Progenitor cell of endocrine pancreas (in vitro differentiated cells): ENCODE results near the gene AMY2B. TPM values are rescaled to one million over a fixed set of nuclear protein-coding genes. Genes with fewer than 3 reads are reported as not detected.

Experiments used
- DNase-seq: peaks from one replicate; pipeline ENCODE4 v3.0.0; 2021; ENCODE audit warnings: low spot score; ENCODE audit not compliant: unreplicated experiment
- H3K27ac Mint-ChIP-seq: 2 replicates; pipeline ENCODE4 v1.8.0; 2021; ENCODE audit warnings: mild to moderate bottlenecking, moderate library complexity, mixed read lengths
- H3K27me3 Mint-ChIP-seq: 2 replicates; pipeline ENCODE4 v1.8.0; 2021; ENCODE audit warnings: mixed read lengths
- H3K36me3 Mint-ChIP-seq: 2 replicates; pipeline ENCODE4 v1.8.0; 2022; ENCODE audit warnings: mixed read lengths; ENCODE audit not compliant: insufficient read depth
- H3K4me1 Mint-ChIP-seq: 2 replicates; pipeline ENCODE4 v1.8.0; 2021; ENCODE audit warnings: low read depth, mixed read lengths
- H3K4me3 Mint-ChIP-seq: 2 replicates; pipeline ENCODE4 v1.8.0; 2021; ENCODE audit warnings: low read depth, mild to moderate bottlenecking, moderate library complexity, mixed read lengths
- H3K9me3 Mint-ChIP-seq: 2 replicates; pipeline ENCODE4 v1.8.0; 2021; ENCODE audit warnings: low read depth, mixed read lengths
- total RNA-seq: library from RNA; stranded (reverse); gene quantifications from 2 replicates; pipeline ENCODE4 v1.2.1, GENCODE V29; 2021
- TF ChIP-seq, protein P1 (sequence below): fragments of 200-600 bp; sonication (generic); IDR thresholded peaks from one replicate; pipeline ENCODE4 v1.5.0; 2021; ENCODE audit warnings: antibody characterized with exemption, mild to moderate bottlenecking; ENCODE audit not compliant: unreplicated experiment

The AMY2B gene
- total RNA-seq, 1 donor from 2014 or later, result 5.2 TPM

- Mint-ChIP-seq H3K9me3 (no peaks in the 10 kb centered on the region), H3K4me1 (peaks cover 14% of the 10 kb centered on the region), H3K36me3 (peaks cover 19% of the 10 kb centered on the region), H3K27ac (no peak overlapping the region), H3K27me3 (no peaks in the 10 kb centered on the region), H3K4me3 (no peak overlapping the region)
- TF ChIP-seq, protein P1, sequence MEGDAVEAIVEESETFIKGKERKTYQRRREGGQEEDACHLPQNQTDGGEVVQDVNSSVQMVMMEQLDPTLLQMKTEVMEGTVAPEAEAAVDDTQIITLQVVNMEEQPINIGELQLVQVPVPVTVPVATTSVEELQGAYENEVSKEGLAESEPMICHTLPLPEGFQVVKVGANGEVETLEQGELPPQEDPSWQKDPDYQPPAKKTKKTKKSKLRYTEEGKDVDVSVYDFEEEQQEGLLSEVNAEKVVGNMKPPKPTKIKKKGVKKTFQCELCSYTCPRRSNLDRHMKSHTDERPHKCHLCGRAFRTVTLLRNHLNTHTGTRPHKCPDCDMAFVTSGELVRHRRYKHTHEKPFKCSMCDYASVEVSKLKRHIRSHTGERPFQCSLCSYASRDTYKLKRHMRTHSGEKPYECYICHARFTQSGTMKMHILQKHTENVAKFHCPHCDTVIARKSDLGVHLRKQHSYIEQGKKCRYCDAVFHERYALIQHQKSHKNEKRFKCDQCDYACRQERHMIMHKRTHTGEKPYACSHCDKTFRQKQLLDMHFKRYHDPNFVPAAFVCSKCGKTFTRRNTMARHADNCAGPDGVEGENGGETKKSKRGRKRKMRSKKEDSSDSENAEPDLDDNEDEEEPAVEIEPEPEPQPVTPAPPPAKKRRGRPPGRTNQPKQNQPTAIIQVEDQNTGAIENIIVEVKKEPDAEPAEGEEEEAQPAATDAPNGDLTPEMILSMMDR, result no peak
- DNase-seq, result no peak
These were observed 41.6 kb upstream of the AMY2B start for GRCh38 chr1:103529746-103530145.

DNA sequence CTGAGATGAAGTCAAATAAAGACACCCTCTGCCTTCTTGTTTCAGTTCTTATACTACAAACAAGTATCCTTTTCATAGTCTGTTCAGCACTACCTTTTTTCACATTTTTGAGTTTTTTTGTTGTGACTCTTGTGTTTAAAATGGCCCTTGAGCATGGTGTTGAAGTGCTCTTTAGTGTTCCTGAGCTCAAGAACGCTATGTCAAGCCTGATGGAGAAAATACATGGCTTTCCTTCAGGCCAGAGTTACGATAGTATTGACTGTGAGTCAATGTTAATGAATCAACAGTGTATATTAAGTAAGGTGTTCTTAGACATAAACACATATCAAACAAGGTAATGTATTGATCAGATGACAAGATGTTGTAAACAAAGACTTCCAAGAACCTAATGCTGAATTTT, 33.2 kb upstream of the AMY2B start:
- Mint-ChIP-seq H3K27me3 (no peaks in the 10 kb centered on the region), H3K27ac (no peak overlapping the region), H3K4me1 (peaks cover 2% of the 10 kb centered on the region), H3K9me3 (no peaks in the 10 kb centered on the region), H3K36me3 (peaks cover 16% of the 10 kb centered on the region), H3K4me3 (no peak overlapping the region)
- no peak for DNase-seq
- TF ChIP-seq, protein P1, result no peak

DNA sequence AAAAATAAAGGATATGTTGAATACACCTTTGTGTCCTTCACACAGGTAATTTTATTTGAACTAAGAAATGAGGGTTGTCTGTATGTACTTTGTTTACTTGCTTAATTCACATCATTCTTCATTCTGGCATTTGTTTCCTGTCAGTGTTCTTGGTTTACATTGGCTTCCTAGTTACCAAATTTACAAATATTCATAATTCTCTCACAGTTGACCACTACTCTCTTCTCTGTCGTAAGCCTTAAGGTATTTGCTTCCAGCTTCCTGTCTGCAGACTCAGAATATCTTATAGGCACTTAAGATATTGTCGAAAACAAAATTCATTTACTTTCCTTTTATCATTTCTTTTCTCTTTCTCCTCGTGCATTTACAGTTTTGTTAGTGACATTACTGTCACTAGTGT, 30.0 kb upstream of the AMY2B start:
- Mint-ChIP-seq H3K4me1 (no peaks in the 10 kb centered on the region), H3K27ac (no peak overlapping the region), H3K9me3 (no peaks in the 10 kb centered on the region), H3K4me3 (no peak overlapping the region), H3K27me3 (no peaks in the 10 kb centered on the region), H3K36me3 (peaks cover 15% of the 10 kb centered on the region)
- TF ChIP-seq, protein P1, result no peak
- no peak for DNase-seq

GRCh38 chr1:103546496-103546895, 24.9 kb upstream of the AMY2B start:
- Mint-ChIP-seq H3K9me3 (peaks cover 4% of the 10 kb centered on the region), H3K4me3 (no peak overlapping the region), H3K4me1 (no peaks in the 10 kb centered on the region), H3K27ac (no peak overlapping the region), H3K36me3 (peaks cover 32% of the 10 kb centered on the region), H3K27me3 (no peaks in the 10 kb centered on the region)
- TF ChIP-seq, protein P1, result no peak
- DNase-seq, result no peak

DNA sequence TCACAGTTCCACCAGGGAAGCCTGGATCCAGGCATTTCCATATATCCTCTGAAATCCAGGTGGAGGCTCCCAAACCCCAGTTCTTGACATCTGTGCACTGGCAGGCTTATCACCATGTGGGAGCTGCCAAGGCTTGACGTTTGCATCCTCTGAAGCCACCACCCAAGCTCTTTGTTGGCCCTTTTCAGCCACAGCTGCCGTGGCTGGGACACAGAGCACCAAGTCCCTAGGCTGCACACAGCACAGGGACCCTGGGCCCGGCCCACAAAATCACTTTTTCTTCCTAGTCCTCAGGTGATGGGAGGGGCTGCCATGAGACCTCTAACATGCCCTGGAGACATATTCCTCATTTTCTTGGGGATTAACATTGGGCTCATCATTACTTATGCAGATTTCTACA, 23.5 kb upstream of the AMY2B start:
- Mint-ChIP-seq H3K4me3 (no peak overlapping the region), H3K9me3 (peaks cover 4% of the 10 kb centered on the region), H3K36me3 (peaks cover 36% of the 10 kb centered on the region)

More for the DNA sequence above, 23.5 kb upstream of the AMY2B start:
- TF ChIP-seq, protein P1, result no peak
- no peaks in the 10 kb centered on the region for H3K4me1 Mint-ChIP-seq
- no peak for DNase-seq
- no peak overlapping the region for H3K27ac Mint-ChIP-seq
- H3K27me3 Mint-ChIP-seq, result no peaks in the 10 kb centered on the region
